ENCODE results near the gene PSD2. TPM values are rescaled to one million over a fixed set of nuclear protein-coding genes. Genes with fewer than 3 reads are reported as not detected.

PSD2 gene
- total RNA-seq, 1 donor from 2014 or later, result 0.62 TPM

GRCh38 chr5:139820130-139820529, 24.5 kb downstream of the PSD2 start:
- Mint-ChIP-seq H3K27me3 (ENCODE audit: unreplicated experiment) (peaks cover 34% of the 10 kb centered on the region), H3K36me3 (ENCODE audit: unreplicated experiment) (peaks cover 3% of the 10 kb centered on the region), H3K9me3 (ENCODE audit: unreplicated experiment) (peaks cover 6% of the 10 kb centered on the region), H3K4me3 (ENCODE audit: unreplicated experiment) (no peak overlapping the region), H3K27ac (ENCODE audit: unreplicated experiment) (no peak overlapping the region), H3K4me1 (ENCODE audit: unreplicated experiment) (no peaks in the 10 kb centered on the region)
- TF ChIP-seq, protein P1, sequence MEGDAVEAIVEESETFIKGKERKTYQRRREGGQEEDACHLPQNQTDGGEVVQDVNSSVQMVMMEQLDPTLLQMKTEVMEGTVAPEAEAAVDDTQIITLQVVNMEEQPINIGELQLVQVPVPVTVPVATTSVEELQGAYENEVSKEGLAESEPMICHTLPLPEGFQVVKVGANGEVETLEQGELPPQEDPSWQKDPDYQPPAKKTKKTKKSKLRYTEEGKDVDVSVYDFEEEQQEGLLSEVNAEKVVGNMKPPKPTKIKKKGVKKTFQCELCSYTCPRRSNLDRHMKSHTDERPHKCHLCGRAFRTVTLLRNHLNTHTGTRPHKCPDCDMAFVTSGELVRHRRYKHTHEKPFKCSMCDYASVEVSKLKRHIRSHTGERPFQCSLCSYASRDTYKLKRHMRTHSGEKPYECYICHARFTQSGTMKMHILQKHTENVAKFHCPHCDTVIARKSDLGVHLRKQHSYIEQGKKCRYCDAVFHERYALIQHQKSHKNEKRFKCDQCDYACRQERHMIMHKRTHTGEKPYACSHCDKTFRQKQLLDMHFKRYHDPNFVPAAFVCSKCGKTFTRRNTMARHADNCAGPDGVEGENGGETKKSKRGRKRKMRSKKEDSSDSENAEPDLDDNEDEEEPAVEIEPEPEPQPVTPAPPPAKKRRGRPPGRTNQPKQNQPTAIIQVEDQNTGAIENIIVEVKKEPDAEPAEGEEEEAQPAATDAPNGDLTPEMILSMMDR (IDR thresholded peaks at IDR 0.05), result no peak
- no peak for DNase-seq (ENCODE audit: extremely low spot score, unreplicated experiment)

- Mint-ChIP-seq H3K36me3 (ENCODE audit: unreplicated experiment) (peaks cover 3% of the 10 kb centered on the region), H3K4me3 (ENCODE audit: unreplicated experiment) (no peak overlapping the region), H3K27ac (ENCODE audit: unreplicated experiment) (no peak overlapping the region), H3K9me3 (ENCODE audit: unreplicated experiment) (peaks cover 6% of the 10 kb centered on the region), H3K4me1 (ENCODE audit: unreplicated experiment) (no peaks in the 10 kb centered on the region), H3K27me3 (ENCODE audit: unreplicated experiment) (peaks cover 35% of the 10 kb centered on the region)
- TF ChIP-seq, protein P1 (IDR thresholded peaks at IDR 0.05), result no peak
- DNase-seq (ENCODE audit: extremely low spot score, unreplicated experiment), result no peak
Observed at GRCh38 chr5:139820606-139821005, 25.0 kb downstream of the PSD2 start.

- Mint-ChIP-seq H3K27me3 (ENCODE audit: unreplicated experiment) (peaks cover 38% of the 10 kb centered on the region), H3K9me3 (ENCODE audit: unreplicated experiment) (peaks cover 6% of the 10 kb centered on the region), H3K4me1 (ENCODE audit: unreplicated experiment) (no peaks in the 10 kb centered on the region), H3K4me3 (ENCODE audit: unreplicated experiment) (no peak overlapping the region), H3K36me3 (ENCODE audit: unreplicated experiment) (peaks cover 3% of the 10 kb centered on the region), H3K27ac (ENCODE audit: unreplicated experiment) (no peak overlapping the region)
- TF ChIP-seq, protein P1 (IDR thresholded peaks at IDR 0.05), result no peak
- no peak for DNase-seq (ENCODE audit: extremely low spot score, unreplicated experiment)
Observed at GRCh38 chr5:139821806-139822552, 26.4 kb downstream of the PSD2 start.

DNA sequence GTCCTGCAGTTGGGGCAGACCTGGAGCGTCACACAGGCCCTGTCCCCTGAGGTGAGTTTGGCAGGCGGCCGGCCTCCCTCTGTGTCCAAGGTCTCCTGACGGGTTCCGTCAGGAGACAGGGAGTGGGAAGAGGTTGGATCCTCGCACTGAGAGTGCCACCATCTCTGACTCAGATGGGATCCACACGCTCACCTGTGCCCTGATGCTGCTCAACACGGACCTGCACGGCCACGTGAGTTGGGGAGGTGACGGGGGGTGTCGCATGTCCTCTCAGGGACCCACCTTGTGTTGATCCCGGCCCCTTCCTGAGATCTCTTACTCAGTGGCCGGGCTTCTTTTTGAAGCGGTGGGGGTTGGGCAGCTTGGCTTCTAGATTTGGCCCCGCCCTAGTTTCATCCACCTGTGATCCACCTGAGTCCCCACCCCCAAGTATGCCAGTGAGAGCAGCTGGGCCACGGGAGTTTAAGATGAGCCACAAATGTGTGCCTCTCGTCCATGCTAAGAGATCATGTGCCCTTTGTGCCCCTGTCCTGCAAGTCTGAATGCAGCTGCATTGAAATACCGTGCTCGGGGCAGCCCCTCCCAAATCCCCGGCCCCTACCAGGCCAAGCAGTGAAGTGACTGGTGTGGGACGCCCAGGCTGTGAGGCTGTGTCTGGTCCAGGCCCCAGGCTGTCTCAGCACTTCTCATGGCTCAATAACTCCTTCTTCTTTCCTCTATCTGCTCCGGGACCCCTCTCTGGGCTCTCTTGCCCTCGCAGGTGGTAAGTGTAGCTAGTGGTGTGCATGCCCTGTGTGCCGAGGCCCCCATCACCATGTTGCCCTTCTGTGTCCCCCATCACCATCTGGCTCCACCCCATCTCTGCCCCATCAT, 27.2 kb downstream of the PSD2 start:
- no peak overlapping the region for H3K27ac Mint-ChIP-seq (ENCODE audit: unreplicated experiment)
- H3K36me3 Mint-ChIP-seq (ENCODE audit: unreplicated experiment), result peaks cover 3% of the 10 kb centered on the region
- no peak for DNase-seq (ENCODE audit: extremely low spot score, unreplicated experiment)
- H3K4me1 Mint-ChIP-seq (ENCODE audit: unreplicated experiment), result no peaks in the 10 kb centered on the region
- peaks cover 40% of the 10 kb centered on the region for H3K27me3 Mint-ChIP-seq (ENCODE audit: unreplicated experiment)
- TF ChIP-seq, protein P1 (IDR thresholded peaks at IDR 0.05), result no peak
- no peak overlapping the region for H3K4me3 Mint-ChIP-seq (ENCODE audit: unreplicated experiment)
- peaks cover 6% of the 10 kb centered on the region for H3K9me3 Mint-ChIP-seq (ENCODE audit: unreplicated experiment)
